Suprapubic skin (tissue), 3 donors: ENCODE results near the gene AXDND1.

Experiments used
- POLR2A ChIP-seq, 2 donors: fragments of 450-650 bp; IDR thresholded peaks; one replicate each; pipeline ENCODE4 v1.6.1; 2017; ENCODE audit warnings: antibody characterized with exemption in 2 of 2, mild to moderate bottlenecking in 2 of 2, moderate library complexity in 2 of 2
- TF ChIP-seq, protein P1 (sequence below), 2 donors: fragments of 200-600 bp in 1 of 2; fragments of 450-650 bp in 1 of 2; sonication (generic) in 1 of 2; IDR thresholded peaks; one replicate each; pipeline ENCODE4 v1.5.1; 2016 to 2019; ENCODE audit warnings: antibody characterized with exemption in 2 of 2, mild to moderate bottlenecking in 1 of 2, moderate library complexity in 1 of 2

- TF ChIP-seq, protein P1, sequence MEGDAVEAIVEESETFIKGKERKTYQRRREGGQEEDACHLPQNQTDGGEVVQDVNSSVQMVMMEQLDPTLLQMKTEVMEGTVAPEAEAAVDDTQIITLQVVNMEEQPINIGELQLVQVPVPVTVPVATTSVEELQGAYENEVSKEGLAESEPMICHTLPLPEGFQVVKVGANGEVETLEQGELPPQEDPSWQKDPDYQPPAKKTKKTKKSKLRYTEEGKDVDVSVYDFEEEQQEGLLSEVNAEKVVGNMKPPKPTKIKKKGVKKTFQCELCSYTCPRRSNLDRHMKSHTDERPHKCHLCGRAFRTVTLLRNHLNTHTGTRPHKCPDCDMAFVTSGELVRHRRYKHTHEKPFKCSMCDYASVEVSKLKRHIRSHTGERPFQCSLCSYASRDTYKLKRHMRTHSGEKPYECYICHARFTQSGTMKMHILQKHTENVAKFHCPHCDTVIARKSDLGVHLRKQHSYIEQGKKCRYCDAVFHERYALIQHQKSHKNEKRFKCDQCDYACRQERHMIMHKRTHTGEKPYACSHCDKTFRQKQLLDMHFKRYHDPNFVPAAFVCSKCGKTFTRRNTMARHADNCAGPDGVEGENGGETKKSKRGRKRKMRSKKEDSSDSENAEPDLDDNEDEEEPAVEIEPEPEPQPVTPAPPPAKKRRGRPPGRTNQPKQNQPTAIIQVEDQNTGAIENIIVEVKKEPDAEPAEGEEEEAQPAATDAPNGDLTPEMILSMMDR (IDR thresholded peaks at IDR 0.05) = no peak
- TF ChIP-seq POLR2A (IDR thresholded peaks at IDR 0.05) = no peak
Measured at GRCh38 chr1:179509384-179509783, 143.6 kb downstream of the AXDND1 start.
